ENCODE data around the gene CERS6. TPM values are rescaled to one million over a fixed set of nuclear protein-coding genes. Genes with fewer than 3 reads are reported as not detected.

CERS6 gene
- total and polyA plus RNA-seq, 2 of the 8 experiments (the other 6 are each of a cell fraction or from before 2014, with no cell fraction given), result 6.8 to 28.2 TPM

DNA sequence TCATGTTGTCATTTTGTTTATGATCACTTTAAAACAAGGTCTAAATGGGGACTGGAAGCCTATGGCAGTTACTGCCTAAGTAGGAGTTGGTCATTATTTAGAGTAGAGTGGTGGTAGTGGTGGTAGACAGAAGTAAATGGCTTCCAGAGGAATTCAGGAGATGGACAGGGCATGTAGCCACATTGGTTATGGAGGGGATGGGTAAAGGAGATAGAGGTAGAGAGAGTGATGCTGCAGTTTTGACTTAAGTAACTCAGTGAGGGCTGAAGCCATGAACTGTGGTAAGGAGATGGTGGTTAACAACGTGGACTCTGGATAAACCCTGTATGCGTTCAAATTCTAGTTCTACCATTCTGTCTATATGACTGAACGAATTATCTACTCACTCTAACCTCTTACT is 284.7 kb downstream of the CERS6 start:
- Histone ChIP-seq H3K9me3 (ENCODE audit: insufficient read depth in 2 of 2, low read depth in 1 of 2, low read length in 1 of 2) (no peaks in the 10 kb centered on the region), H3K79me2 (ENCODE audit: control insufficient read depth in 1 of 2, insufficient read depth in 2 of 2, low read length in 2 of 2) (no peaks in the 10 kb centered on the region), H2BK20ac (ENCODE audit: low read length) (no peak overlapping the region), H4K5ac (ENCODE audit: insufficient read length, low read depth, low read length) (no peak overlapping the region), H3K23me2 (ENCODE audit: low read depth, low read length) (no peaks in the 10 kb centered on the region), H3K23ac (ENCODE audit: insufficient read length) (no peak overlapping the region), H4K91ac (replicated peaks; ENCODE audit: insufficient read length, low read length) (no peak overlapping the region), H2BK12ac (ENCODE audit: low read depth, low read length) (no peak overlapping the region), H3K36me3 (ENCODE audit: control insufficient read depth in 2 of 4, insufficient read depth in 4 of 4, low read length in 3 of 4) (no peaks in the 10 kb centered on the region), H4K20me1 (replicated peaks in 1 of 2; ENCODE audit: control insufficient read depth in 1 of 2, insufficient read depth in 2 of 2, low read length in 2 of 2) (no peaks in the 10 kb centered on the region), H3K4ac (replicated peaks; ENCODE audit: insufficient read length, low read depth, low read length) (no peak overlapping the region), H3K27ac (ENCODE audit: low read depth, low read length) (no peak overlapping the region), H3K14ac (ENCODE audit: insufficient read length) (no peak overlapping the region), H3K79me1 (ENCODE audit: low read depth, low read length) (peaks cover 2% of the 10 kb centered on the region), H3K4me3 (ENCODE audit: extremely low read depth in 1 of 4, insufficient read depth in 2 of 4, low read depth in 3 of 4, low read length in 4 of 4) (no peak overlapping the region), H4K8ac (ENCODE audit: extremely low read depth, insufficient read depth, low read length) (no peak overlapping the region), H2AK5ac (ENCODE audit: low read depth, low read length) (no peak overlapping the region), H3K9ac (replicated peaks in 1 of 4; ENCODE audit: extremely low read depth in 1 of 4, low read depth in 3 of 4, low read length in 3 of 4) (no peak overlapping the region), H3K4me2 (ENCODE audit: insufficient read depth in 1 of 2, low read depth in 2 of 2, low read length in 2 of 2) (no peak overlapping the region), H2AFZ (ENCODE audit: low read length) (no peak overlapping the region), H3K4me1 (replicated peaks in 1 of 4; ENCODE audit: control insufficient read depth in 3 of 4, insufficient read depth in 4 of 4, low read length in 3 of 4) (no peaks in the 10 kb centered on the region), H3K56ac (replicated peaks; ENCODE audit: insufficient read length, low read depth, low read length) (no peak overlapping the region), H2BK5ac (ENCODE audit: low read depth, low read length) (no peak overlapping the region), H3K18ac (ENCODE audit: extremely low read depth, low read length) (no peak overlapping the region), H2BK120ac (replicated peaks; ENCODE audit: low read depth, low read length) (no peak overlapping the region), H3K27me3 (replicated peaks in 1 of 4; ENCODE audit: control insufficient read depth in 3 of 4, extremely low read depth in 1 of 4, insufficient read depth in 3 of 4, low read length in 3 of 4) (no peaks in the 10 kb centered on the region), H2BK15ac (ENCODE audit: low read length) (no peak overlapping the region; the same call in 1 of the 2 replicates)
- WGBS, 2 experiments (ENCODE audit: extremely low coverage in 1 of 2, insufficient coverage in 1 of 2, insufficient read length in 1 of 2, insufficient replicate concordance in 2 of 2, low coverage in 1 of 2, low lambda C conversion rate in 2 of 2, missing lambda C conversion rate in 1 of 2), result 52% methylated on average over 3 of the region's 3 CpGs; no CpG with 5 or more reads in 1 of the 2 experiments
- ChIA-PET CTCF (ENCODE audit: partially characterized antibody) (interaction anchor here (0.6 to 1.5 kb wide), 3 partner anchors 18 to 36 kb away, joined by 3 to 4 read pairs (median 3); no protein-coding TSS in a partner anchor), POLR2A (ENCODE audit: partially characterized antibody) (no interaction called here)
- no peak for DNase-seq (ENCODE audit: low read depth in 1 of 2, low spot score in 2 of 2)
- FAIRE-seq, result no peak
- no peak for TF ChIP-seq KDM1A (IDR thresholded peaks at IDR 0.05; ENCODE audit: borderline replicate concordance, low read length)
- TF ChIP-seq SP1 (IDR thresholded peaks at IDR 0.05; ENCODE audit: low read depth, low read length), result no peak
- no peak for TF ChIP-seq SP4 (IDR thresholded peaks at IDR 0.05; ENCODE audit: low read length)
- no peak for TF ChIP-seq KDM4A (IDR thresholded peaks at IDR 0.05; ENCODE audit: low read depth, low read length, severe bottlenecking)
